ENCODE measurements around the gene LCN1. TPM values are rescaled to one million over a fixed set of nuclear protein-coding genes. Genes with fewer than 3 reads are reported as not detected.
"Not testable (repeated sequence)": the region's sequence is repeated elsewhere in the genome, so short reads cannot be mapped to it uniquely, and the experiment has no call there.

LCN1 gene
- total RNA-seq, 1 donor from 2014 or later, result not detected

DNA sequence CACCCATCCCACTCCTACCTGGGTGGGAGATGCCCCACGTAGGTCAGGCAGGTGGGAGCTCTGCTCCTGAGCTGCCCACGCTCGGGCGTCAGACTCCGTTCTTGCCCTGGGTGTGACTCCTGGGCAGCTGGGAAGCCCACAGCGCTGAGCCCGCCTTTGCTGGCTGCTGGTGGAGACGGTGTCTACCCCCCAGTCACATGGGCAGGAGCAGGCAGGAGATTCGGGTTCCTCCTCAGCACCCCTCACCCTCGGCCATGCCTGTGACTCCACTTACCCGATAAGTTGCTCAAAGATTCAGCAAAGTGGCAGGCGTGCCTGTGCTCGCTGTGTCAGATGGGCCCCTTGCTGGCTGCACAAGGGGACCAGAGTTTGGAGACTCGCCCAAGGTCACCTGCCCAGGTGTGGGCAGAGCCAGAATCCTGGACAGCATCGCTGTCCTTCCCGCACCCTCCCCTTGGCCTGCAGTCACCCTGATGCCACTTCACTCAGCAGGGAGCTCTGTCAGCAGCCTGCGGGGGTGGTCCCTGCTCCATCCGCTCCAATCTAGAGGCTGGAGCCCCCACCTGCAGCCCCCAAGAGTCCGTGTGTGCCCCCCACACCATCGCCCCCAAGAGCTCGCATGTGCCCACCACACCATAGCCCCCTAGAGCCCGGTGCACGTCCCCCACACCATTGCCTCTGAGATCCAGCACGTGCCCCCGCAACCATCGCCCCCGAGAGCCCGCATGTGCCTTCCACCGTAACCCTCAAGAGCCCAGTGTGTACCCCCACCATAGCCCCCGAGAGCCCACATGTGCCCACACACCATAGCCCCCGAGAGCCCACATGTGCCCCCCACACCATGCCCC is 4.2 kb downstream of the LCN1 start:
- TF ChIP-seq, protein P1, sequence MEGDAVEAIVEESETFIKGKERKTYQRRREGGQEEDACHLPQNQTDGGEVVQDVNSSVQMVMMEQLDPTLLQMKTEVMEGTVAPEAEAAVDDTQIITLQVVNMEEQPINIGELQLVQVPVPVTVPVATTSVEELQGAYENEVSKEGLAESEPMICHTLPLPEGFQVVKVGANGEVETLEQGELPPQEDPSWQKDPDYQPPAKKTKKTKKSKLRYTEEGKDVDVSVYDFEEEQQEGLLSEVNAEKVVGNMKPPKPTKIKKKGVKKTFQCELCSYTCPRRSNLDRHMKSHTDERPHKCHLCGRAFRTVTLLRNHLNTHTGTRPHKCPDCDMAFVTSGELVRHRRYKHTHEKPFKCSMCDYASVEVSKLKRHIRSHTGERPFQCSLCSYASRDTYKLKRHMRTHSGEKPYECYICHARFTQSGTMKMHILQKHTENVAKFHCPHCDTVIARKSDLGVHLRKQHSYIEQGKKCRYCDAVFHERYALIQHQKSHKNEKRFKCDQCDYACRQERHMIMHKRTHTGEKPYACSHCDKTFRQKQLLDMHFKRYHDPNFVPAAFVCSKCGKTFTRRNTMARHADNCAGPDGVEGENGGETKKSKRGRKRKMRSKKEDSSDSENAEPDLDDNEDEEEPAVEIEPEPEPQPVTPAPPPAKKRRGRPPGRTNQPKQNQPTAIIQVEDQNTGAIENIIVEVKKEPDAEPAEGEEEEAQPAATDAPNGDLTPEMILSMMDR (IDR thresholded peaks at IDR 0.05), result no peak
- Histone ChIP-seq H3K27ac (no peak overlapping the region), H3K36me3 (no peaks in the 10 kb centered on the region), H3K4me3 (no peak overlapping the region), H3K9me3 (no peaks in the 10 kb centered on the region), H3K27me3 (no peaks in the 10 kb centered on the region), H3K4me1 (no peaks in the 10 kb centered on the region)
- DNase-seq (ENCODE audit: low spot score in 2 of 2), result peak; percentile 3 to 45
- intact Hi-C loops (cut with DNase I), result no loop called here

DNA sequence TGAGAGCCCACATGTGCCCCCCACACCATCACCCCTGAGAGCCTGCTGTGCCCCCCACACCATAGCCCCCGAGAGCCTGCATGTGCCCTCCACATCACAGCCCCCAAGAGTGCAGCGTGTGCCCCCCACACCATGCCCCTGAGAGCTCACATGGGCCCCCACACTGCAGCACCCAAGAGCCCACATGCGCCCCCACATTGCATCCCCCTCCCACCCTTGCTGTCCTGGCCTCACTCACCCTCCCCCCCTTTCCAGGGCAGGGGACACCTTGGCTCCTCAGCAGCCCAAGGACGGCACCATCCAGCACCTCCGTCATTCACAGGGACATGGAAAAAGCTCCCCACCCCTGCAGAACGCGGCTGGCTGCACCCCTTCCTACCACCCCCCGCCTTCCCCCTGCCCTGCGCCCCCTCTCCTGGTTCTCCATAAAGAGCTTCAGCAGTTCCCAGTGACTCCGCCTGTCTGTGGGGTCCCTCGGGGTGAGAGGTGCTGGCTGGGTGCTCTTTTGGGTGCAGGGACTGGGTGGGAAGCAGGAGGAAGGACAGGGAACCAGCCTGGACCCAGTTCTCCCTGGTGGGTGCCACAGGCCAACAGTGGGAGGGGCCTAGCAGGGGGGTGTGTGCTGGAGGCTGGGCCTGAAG is 5.0 kb downstream of the LCN1 start:
- intact Hi-C loops (cut with DNase I), result no loop called here
- Histone ChIP-seq H3K9me3 (no peaks in the 10 kb centered on the region), H3K36me3 (no peaks in the 10 kb centered on the region), H3K27ac (no peak overlapping the region), H3K4me1 (no peaks in the 10 kb centered on the region), H3K27me3 (no peaks in the 10 kb centered on the region), H3K4me3 (no peak overlapping the region)
- DNase-seq (ENCODE audit: low spot score in 2 of 2), result peak; percentile 0 to 34
- TF ChIP-seq, protein P1 (IDR thresholded peaks at IDR 0.05), result no peak

DNA sequence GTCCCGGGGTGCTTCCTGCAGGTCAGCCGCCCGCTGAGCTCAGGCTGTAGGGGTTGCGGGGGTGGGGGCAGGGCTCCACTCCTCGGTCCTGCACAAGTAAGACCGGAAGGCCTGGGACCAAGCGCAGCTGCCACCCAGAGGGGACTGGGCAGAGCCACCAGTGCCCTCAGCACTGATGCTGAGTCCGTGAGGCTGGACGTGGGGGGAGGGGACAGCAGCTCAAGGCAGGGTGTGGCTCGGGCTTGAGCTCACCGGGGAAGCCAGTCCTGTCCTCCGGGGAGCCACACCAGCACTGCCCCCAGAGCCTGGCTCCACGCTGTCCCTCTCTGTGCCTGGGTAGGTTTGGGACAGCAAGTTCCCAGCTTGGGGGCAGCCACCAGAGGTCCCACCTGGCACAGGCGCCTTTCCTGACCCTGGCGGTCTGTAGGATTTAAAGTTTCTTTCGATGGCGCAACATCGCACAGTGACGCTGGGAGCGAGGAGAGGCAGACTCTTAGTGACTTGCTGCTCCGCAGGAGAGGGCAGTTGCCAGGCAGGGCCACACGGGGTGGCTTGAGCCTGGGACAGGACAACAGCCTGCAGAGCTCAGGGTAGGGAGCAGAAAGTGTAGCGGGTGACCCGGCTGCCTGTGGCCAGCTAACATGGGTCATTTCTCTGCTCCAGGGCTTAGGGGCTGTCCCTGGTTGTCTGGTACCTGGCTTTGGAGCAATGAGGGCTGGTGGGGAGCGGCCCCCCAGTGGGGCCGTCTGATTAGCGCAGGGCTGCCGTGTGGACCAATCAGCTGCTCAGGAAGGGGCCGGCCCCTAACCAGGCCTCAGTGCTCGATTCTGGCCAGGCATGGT is 5.7 kb downstream of the LCN1 start:
- Histone ChIP-seq H3K27ac (no peak overlapping the region), H3K9me3 (no peaks in the 10 kb centered on the region), H3K27me3 (no peaks in the 10 kb centered on the region), H3K4me1 (no peaks in the 10 kb centered on the region), H3K4me3 (no peak overlapping the region), H3K36me3 (no peaks in the 10 kb centered on the region)
- peak; percentile 5 to 52 for DNase-seq (ENCODE audit: low spot score in 2 of 2)
- intact Hi-C loops (cut with DNase I), result no loop called here
- TF ChIP-seq, protein P1 (IDR thresholded peaks at IDR 0.05), result no peak

DNA sequence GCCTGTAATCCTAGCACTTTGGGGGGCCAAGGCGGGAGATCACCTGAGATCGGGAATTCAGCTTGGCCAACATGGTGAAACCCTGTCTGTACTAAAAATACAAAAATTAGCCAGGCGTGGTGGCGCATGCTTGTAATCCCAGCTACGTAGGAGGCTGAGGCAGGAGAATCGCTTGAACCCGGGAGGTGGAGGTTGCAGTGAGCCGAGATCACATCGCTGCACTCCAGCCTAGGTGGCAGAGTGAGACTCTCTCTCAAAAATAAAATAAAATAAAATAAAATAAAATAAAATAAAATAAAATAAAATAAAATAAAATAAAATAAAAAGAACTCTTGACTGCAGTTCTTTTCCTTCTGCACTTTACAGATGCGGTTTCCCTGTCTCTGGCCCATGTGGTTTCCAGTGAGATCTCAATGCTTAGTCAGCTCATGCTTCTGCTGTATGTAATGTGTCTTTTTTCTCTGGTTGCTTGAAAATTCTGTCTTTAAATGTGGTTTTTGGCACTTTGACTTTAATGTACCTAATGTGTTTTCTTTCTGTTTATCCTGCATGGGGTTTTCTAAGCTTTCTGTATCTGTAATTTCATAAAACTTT is 7.7 kb downstream of the LCN1 start:
- intact Hi-C loops (cut with DNase I); H3K27me3 ChIP-seq; DNase-seq (ENCODE audit: low spot score in 2 of 2); H3K27ac ChIP-seq; H3K4me3 ChIP-seq; H3K9me3 ChIP-seq; H3K4me1 ChIP-seq; H3K36me3 ChIP-seq: not testable (repeated sequence)

DNA sequence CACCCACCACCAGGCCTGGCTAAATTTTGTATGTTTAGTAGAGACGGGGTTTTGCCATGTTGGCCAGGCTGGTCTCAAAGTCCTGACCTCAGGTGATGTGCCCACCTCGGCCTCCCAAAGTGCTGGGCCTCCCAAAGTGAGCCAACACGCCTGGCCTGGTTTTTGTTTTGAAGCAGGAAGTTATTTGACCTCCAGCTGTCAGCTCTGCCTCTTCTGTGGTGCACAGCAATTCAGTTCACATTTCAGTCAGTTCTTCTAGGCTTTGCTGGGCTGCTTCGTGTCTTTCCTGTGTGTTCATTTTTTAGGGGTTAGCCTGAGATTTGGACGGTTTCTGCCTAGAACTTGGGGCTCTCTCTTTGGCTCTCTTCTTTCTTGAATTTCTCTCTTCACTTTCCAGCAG is 8.9 kb downstream of the LCN1 start:
- Histone ChIP-seq H3K27ac (no peak overlapping the region), H3K27me3 (no peaks in the 10 kb centered on the region), H3K9me3 (no peaks in the 10 kb centered on the region), H3K4me3 (no peak overlapping the region), H3K4me1 (no peaks in the 10 kb centered on the region), H3K36me3 (no peaks in the 10 kb centered on the region)
- intact Hi-C loops (cut with DNase I), result no loop called here
- DNase-seq (ENCODE audit: low spot score in 2 of 2), result peak in 1 of 2 donors; percentile 31
- TF ChIP-seq, protein P1 (IDR thresholded peaks at IDR 0.05), result no peak

All from ascending aorta (tissue), 2 donors.